Ramos (cell line): ENCODE data around the gene KAZN.

Source experiments
- in situ Hi-C: fragments of 300-500 bp; cut with MboI; formaldehyde crosslinking; loops from one replicate; pipeline ENCODE4 v1.14.3; 2022; ENCODE audit warnings: low sequenced_read_pairs; ENCODE audit not compliant: unreplicated experiment

The KAZN gene

DNA sequence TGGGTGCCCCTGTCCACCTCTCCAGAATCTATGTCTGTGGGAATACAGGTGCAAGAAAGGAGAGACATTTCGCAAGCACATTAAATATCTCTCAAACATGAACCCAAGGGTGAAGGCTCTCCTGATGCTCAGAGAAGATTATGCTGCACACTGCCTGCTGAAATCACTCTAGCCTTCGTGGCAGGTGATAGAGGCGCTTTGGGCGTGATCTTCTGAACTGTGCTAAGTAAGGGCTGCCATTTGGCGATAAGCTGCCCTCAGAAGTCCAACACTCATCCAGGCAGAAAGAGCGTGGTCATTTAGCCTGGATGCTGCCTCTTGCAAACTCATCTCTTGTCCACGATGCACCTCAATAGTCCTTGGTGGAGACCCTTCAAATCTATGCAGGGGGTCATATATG is 241.9 kb downstream of the KAZN start:
- in situ Hi-C loops, result no loop called here

DNA sequence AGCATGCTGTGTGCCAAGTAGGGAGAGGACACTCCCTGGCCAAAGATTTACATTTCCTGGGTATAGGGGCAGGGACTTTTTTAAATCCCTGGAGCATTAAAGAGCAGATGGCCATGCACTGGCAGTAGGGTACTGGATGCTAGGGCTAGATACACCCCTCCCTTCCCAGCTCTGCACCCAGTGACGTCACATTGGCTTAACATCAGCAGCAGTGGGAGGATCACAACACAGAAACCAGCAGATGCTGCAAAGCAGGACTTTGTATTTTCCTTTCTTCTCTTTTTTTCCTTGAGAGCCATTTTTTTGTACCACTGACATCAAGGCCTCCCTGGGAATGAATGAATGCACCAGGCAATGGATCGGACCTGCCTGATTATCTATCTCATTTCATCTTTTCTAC is 243.0 kb downstream of the KAZN start:
- in situ Hi-C loops, result no loop called here

GRCh38 chr1:14841951-14842350 is 243.5 kb downstream of the KAZN start:
- in situ Hi-C loops, result no loop called here

DNA sequence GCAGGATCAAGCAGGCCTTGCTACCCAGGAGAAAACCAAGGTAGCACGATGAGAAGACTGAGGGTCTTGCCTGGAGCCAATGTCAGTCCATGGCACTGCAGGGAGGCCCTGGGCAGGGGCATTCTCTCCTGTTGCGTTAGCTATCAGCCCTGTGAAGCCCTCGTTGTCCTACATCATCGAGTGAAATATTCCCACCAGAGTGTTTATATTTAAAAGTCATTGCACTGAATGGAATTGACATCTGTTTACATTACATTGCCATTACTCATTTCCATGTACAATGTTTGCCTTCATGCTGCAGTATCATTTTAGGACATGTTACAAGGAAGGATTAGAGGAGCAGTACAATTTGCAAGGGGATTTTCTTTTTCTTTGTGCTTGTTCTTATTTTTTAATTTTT is 243.9 kb downstream of the KAZN start:
- in situ Hi-C loops, result no loop called here

DNA sequence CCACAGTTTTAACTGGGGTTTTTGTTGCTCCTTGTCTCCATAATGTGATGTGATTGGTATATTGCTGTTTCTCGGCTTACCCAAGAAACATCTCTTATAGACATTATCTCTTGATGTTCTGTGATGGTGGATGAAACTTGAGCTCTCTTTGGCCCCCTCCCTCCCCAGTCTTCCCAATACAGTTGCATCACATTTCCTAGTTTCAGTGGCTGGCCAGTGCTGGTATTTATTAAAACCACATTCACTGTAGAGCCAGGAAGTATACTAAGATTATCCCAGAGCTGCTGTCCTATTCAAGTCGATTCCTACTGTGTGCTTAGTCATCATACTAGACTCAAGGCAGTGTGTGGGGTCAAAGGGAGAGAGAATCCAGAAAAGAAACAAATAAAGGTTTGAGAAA is 244.4 kb downstream of the KAZN start:
- in situ Hi-C loops, result no loop called here

DNA sequence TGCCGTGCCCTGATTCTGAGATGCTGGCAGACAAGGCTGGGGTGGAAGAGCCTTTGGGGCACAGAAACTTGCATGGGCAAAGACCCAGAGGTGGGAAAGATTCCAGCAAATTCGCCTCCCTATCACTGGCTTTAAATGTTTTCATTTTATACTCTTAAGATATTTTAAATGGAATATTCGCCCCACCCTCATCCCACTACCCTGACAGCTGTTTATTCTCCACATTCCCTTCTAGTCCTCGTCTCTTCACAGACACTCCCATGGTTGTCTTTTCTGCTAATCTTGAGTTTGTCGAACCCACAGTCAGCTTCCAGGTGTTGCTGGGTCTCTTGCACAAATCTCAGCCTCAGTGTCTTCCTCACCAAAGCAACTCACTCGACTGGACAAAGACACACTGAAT is 245.0 kb downstream of the KAZN start:
- in situ Hi-C loops, result no loop called here

DNA sequence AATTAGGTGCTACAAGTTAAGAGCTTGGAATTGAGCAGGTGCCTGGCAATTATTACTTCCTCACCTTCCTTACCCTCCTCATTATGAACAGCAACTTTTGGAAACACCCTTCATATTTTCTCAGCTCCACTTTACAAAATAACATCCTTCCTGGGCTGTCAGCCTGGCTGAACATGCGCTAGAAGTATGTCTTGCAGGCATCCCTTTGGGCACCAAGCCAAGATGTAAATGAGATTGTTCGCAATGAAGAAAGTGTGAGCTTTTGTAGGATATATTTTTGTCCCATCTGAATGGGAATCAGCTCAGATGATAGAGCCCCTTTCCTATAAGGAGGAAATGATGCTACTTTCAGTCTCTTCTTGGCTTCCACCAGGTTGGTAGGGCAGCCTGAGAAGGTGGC is 245.9 kb downstream of the KAZN start:
- in situ Hi-C loops, result no loop called here

GRCh38 chr1:14844923-14845617 is 246.6 kb downstream of the KAZN start:
- in situ Hi-C loops, result no loop called here

GRCh38 chr1:14845851-14846250 is 247.4 kb downstream of the KAZN start:
- in situ Hi-C loops, result no loop called here

DNA sequence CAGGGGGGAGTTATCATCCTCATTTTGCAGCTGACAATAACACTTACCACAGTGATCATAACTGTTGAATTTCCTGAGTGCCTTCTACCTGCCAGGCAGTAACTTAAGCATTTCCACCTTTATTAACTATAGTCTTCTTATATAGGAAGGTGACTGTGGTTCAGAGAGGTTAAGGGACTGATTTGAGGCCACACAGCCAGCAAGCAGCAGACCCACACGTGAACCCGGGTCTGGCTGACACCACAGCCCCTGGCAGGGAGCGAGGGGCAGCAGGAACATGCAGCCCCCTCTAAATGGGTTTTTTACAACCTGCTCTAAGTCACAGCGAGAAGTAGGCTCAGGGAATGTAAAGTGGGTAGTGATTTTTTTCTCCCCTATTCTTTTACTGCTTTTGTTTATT is 248.2 kb downstream of the KAZN start:
- in situ Hi-C loops, result no loop called here

- in situ Hi-C loops, result no loop called here
Observed at GRCh38 chr1:14848203-14848602, 249.7 kb downstream of the KAZN start.

DNA sequence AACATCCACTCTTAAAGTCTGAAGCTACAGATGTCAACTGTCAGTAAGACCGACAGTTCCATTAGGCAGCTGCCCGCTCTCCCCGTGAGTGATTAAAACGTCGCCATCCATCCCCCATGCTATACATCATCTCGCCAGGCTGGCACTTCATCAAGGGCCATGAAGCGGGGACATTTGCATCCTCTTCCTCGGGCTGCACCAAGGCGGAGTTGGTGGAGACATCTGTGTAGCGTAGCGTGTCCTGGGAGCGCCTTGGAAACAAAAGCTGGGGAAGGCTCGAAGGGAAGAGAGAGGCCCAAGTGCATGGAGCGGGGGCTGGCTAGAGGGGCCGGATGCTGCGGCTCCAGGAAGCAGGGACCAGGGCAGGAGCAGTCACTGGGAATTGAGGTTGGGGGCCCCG is 250.1 kb downstream of the KAZN start:
- in situ Hi-C loops, result no loop called here

DNA sequence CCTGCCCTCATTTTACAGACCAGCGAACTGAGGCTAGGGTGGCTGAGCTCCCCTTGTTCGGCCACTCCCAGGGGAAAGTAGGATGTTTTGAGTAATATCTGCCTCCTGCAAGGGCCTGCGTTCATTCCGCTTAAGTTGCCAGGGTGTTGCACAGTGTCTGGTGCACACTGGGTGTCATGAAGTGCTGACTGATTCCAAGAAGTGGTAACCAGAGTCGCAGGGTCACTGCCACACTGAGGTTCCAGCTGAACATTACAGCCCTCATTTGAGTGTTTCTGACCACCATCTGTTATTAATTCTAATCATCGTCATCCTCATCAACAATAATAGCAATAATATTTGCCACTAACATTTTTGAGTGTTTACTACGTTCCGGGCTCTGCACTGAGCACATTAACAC is 250.6 kb downstream of the KAZN start:
- in situ Hi-C loops, result no loop called here

- in situ Hi-C loops, result no loop called here
Observed at GRCh38 chr1:14850563-14850962, 252.1 kb downstream of the KAZN start.

DNA sequence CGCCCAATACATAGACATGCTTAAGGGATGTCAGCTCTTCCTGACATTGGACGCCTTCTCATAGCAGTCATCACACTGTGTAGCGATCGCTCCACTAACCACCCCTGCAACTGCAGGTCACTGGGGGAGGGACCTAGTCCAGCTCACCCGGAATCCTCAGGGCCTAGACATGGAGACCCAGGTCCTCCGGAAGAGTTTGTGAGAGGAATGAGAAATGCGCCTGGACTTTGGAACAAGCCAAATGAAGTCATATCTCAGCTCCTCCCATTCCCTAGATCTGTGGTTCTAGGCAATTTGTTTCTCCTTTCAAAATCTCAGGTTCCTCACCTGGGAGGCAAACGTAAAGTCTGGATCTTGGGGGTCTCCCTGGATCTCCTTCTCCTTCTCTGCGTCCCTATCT is 253.3 kb downstream of the KAZN start:
- in situ Hi-C loops, result no loop called here

GRCh38 chr1:14852291-14852690 is 253.8 kb downstream of the KAZN start:
- in situ Hi-C loops, result no loop called here

- in situ Hi-C loops, result no loop called here
Observed at GRCh38 chr1:14853518-14853917, 255.0 kb downstream of the KAZN start.

- in situ Hi-C loops, result no loop called here
Observed at GRCh38 chr1:14855268-14855667, 256.8 kb downstream of the KAZN start.

GRCh38 chr1:14855801-14856200 is 257.3 kb downstream of the KAZN start:
- in situ Hi-C loops, result no loop called here

- in situ Hi-C loops, result no loop called here
Observed at GRCh38 chr1:14857436-14858195, 259.1 kb downstream of the KAZN start.

DNA sequence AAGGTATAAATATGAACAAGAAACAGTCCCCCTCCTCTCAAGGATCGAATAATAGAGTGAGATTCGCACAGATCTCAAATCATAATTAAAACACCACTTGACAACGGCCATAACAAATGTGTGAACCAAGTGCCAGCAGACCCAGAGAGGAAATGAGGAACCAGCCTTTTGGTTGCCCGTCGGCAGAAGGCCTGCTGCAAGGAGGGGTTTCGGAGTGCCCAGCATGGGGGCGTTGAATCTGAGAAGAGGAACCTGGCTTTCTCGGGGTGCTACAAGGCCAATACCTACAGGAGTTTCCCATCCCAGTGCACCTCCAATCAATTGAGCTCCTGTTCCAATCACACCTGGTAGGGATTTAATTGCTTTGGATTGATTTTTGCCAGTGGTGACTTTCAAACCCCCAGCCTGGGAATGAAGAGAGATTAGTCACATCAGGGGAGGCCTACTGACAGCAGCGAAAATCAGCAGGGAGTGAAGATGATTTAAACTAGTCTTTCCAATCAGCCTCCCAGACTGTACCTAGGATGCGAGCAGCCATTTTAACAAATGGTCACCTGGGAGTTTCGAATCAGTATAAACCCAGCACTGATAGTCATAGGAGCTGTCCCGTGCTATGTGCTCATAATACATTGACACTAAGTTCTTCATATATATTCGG is 263.8 kb downstream of the KAZN start:
- in situ Hi-C loops, result no loop called here
